Neural progenitor cell (in vitro differentiated cells): ENCODE measurements around the gene MICB. TPM values are rescaled to one million over a fixed set of nuclear protein-coding genes. Genes with fewer than 3 reads are reported as not detected.

Experiments
- DNase-seq: peaks from one replicate; pipeline ENCODE4 v3.0.0-alpha.2; 2016; ENCODE audit warnings: low spot score
- H2AFZ ChIP-seq: fragments of 200-600 bp; sonication (generic); replicated peaks from 2 replicates; pipeline ENCODE4 v1.6.1; 2016; ENCODE audit warnings: antibody characterized with exemption
- H3F3A ChIP-seq: fragments of 200-600 bp; sonication (generic); 2 replicates; pipeline ENCODE4 v1.6.1; 2016; ENCODE audit warnings: antibody characterized with exemption, low read depth
- H3K27ac ChIP-seq: fragments of 200-600 bp; sonication (generic); 2 replicates; pipeline ENCODE4 v1.5.1; 2016; ENCODE audit warnings: mild to moderate bottlenecking
- H3K27me3 ChIP-seq: fragments of 200-600 bp; sonication (generic); 2 replicates; pipeline ENCODE4 v1.6.1; 2016; ENCODE audit warnings: mild to moderate bottlenecking, moderate library complexity
- H3K36me3 ChIP-seq: fragments of 200-600 bp; sonication (generic); 2 replicates; pipeline ENCODE4 v1.5.1; 2016
- H3K4me1 ChIP-seq: fragments of 200-600 bp; sonication (generic); 2 replicates; pipeline ENCODE4 v1.6.1; 2016; ENCODE audit warnings: mixed run types
- H3K4me2 ChIP-seq: fragments of 200-600 bp; sonication (generic); 2 replicates; pipeline ENCODE4 v1.6.1; 2016
- H3K4me3 ChIP-seq: fragments of 200-600 bp; sonication (generic); 2 replicates; pipeline ENCODE4 v1.5.1; 2016
- H3K79me2 ChIP-seq: fragments of 200-600 bp; sonication (generic); 2 replicates; pipeline ENCODE4 v1.6.1; 2016; ENCODE audit warnings: low read depth
- H3K9ac ChIP-seq: fragments of 200-600 bp; sonication (generic); 2 replicates; pipeline ENCODE4 v1.6.1; 2016
- H3K9me3 ChIP-seq: fragments of 200-600 bp; sonication (generic); 2 replicates; pipeline ENCODE4 v1.5.1; 2016; ENCODE audit warnings: low read depth
- H4K20me1 ChIP-seq: fragments of 200-600 bp; sonication (generic); 2 replicates; pipeline ENCODE4 v1.6.1; 2016; ENCODE audit warnings: low read depth
- H3K27ac Mint-ChIP-seq: 3 replicates; pipeline ENCODE4 v1.8.0; 2021; ENCODE audit warnings: mixed read lengths
- H3K27me3 Mint-ChIP-seq: 2 replicates; pipeline ENCODE4 v1.8.0; 2022; ENCODE audit warnings: low read depth, mild to moderate bottlenecking, inconsistent platforms, moderate library complexity, mixed read lengths; ENCODE audit not compliant: insufficient read depth
- H3K36me3 Mint-ChIP-seq: 3 replicates; pipeline ENCODE4 v1.8.0; 2021; ENCODE audit warnings: mixed read lengths
- H3K4me1 Mint-ChIP-seq: 3 replicates; pipeline ENCODE4 v1.8.0; 2021; ENCODE audit warnings: mixed read lengths
- H3K4me3 Mint-ChIP-seq: 3 replicates; pipeline ENCODE4 v1.8.0; 2021; ENCODE audit warnings: mild to moderate bottlenecking, moderate library complexity, mixed read lengths
- H3K9me3 Mint-ChIP-seq: 3 replicates; pipeline ENCODE4 v1.8.0; 2020; ENCODE audit warnings: mixed read lengths
- CTCF ChIP-seq: fragments of 200-600 bp; sonication (generic); IDR thresholded peaks from 2 replicates; pipeline ENCODE4 v1.5.1; 2017; ENCODE audit warnings: antibody characterized with exemption, mild to moderate bottlenecking
- EZH2 ChIP-seq: fragments of 200-600 bp; sonication (generic); IDR thresholded peaks from 2 replicates; pipeline ENCODE4 v1.6.1; 2017; ENCODE audit warnings: antibody characterized with exemption, mild to moderate bottlenecking, moderate library complexity
- EZH2phosphoT487 ChIP-seq: fragments of 200-600 bp; sonication (generic); IDR thresholded peaks from 2 replicates; pipeline ENCODE4 v1.6.1; 2017; ENCODE audit warnings: antibody characterized with exemption
- total RNA-seq: library from RNA; depleted of rRNA; stranded (reverse); fragments of >200 nt; gene quantifications from 2 replicates; pipeline ENCODE4 v1.2.3, GENCODE V29; 2015; ENCODE audit warnings: low replicate concordance

The MICB gene
- total RNA-seq, 1 donor from 2014 or later: 9.1 TPM

GRCh38 chr6:31467151-31467550, 30.8 kb upstream of the MICB start:
- H3K36me3 ChIP-seq: no peaks in the 10 kb centered on the region
- no peaks in the 10 kb centered on the region for H3K9me3 ChIP-seq
- no peak overlapping the region for H2AFZ ChIP-seq
- H3K79me2 ChIP-seq: no peaks in the 10 kb centered on the region
- no peak for TF ChIP-seq EZH2
- no peak for TF ChIP-seq CTCF
- TF ChIP-seq EZH2phosphoT487: no peak
- peak; percentile 33 for DNase-seq
- H3K27me3 ChIP-seq: peaks cover 7% of the 10 kb centered on the region
- no peaks in the 10 kb centered on the region for H4K20me1 ChIP-seq
- Mint-ChIP-seq H3K9me3 (no peaks in the 10 kb centered on the region), H3K27me3 (peaks cover 15% of the 10 kb centered on the region), H3K27ac (no peak overlapping the region), H3K36me3 (no peaks in the 10 kb centered on the region), H3K4me1 (peaks cover 22% of the 10 kb centered on the region), H3K4me3 (peak overlapping the region; percentile 20)
- H3F3A ChIP-seq: peaks cover 4% of the 10 kb centered on the region
- H3K4me3 ChIP-seq: no peak overlapping the region
- no peak overlapping the region for H3K9ac ChIP-seq
- no peak overlapping the region for H3K4me2 ChIP-seq
- peaks cover 7% of the 10 kb centered on the region for H3K4me1 ChIP-seq
- H3K27ac ChIP-seq: no peak overlapping the region

- Mint-ChIP-seq H3K9me3 (no peaks in the 10 kb centered on the region), H3K36me3 (no peaks in the 10 kb centered on the region), H3K27me3 (peaks cover 17% of the 10 kb centered on the region), H3K4me1 (peaks cover 16% of the 10 kb centered on the region), H3K4me3 (no peak overlapping the region), H3K27ac (no peak overlapping the region)
- Histone ChIP-seq H3K9ac (no peak overlapping the region), H3K4me2 (no peak overlapping the region), H3K4me3 (no peak overlapping the region), H2AFZ (no peak overlapping the region), H3K4me1 (no peaks in the 10 kb centered on the region), H3K79me2 (no peaks in the 10 kb centered on the region), H3K36me3 (no peaks in the 10 kb centered on the region), H3F3A (no peaks in the 10 kb centered on the region), H4K20me1 (no peaks in the 10 kb centered on the region), H3K9me3 (no peaks in the 10 kb centered on the region), H3K27me3 (peaks cover 7% of the 10 kb centered on the region), H3K27ac (no peak overlapping the region)
- TF ChIP-seq EZH2phosphoT487 (no peak), EZH2 (no peak), CTCF (no peak)
- no peak for DNase-seq
Observed at GRCh38 chr6:31468311-31468710, 29.6 kb upstream of the MICB start.

GRCh38 chr6:31470801-31471200, 27.1 kb upstream of the MICB start:
- Mint-ChIP-seq H3K36me3 (no peaks in the 10 kb centered on the region), H3K27me3 (peaks cover 20% of the 10 kb centered on the region), H3K9me3 (no peaks in the 10 kb centered on the region), H3K4me1 (peaks cover 16% of the 10 kb centered on the region), H3K4me3 (no peak overlapping the region), H3K27ac (no peak overlapping the region)
- Histone ChIP-seq H4K20me1 (no peaks in the 10 kb centered on the region), H3K27ac (no peak overlapping the region), H3K36me3 (no peaks in the 10 kb centered on the region), H3K9me3 (no peaks in the 10 kb centered on the region), H3K79me2 (no peaks in the 10 kb centered on the region), H2AFZ (no peak overlapping the region), H3F3A (no peaks in the 10 kb centered on the region), H3K9ac (no peak overlapping the region), H3K27me3 (no peaks in the 10 kb centered on the region), H3K4me3 (no peak overlapping the region), H3K4me2 (no peak overlapping the region), H3K4me1 (no peaks in the 10 kb centered on the region)
- no peak for DNase-seq
- TF ChIP-seq CTCF (no peak), EZH2phosphoT487 (no peak), EZH2 (no peak)
